PC-9 (cell line): Measurements from ENCODE around the gene XPO4. TPM values are rescaled to one million over a fixed set of nuclear protein-coding genes. Genes with fewer than 3 reads are reported as not detected.
"Not testable (repeated sequence)": the region's sequence is repeated elsewhere in the genome, so short reads cannot be mapped to it uniquely, and the experiment has no call there.

ENCODE experiments used
- BruUV-seq: library from RNA; stranded (reverse); fragments of 400-500 nt; replicated peaks from 2 replicates; lab custom pipeline; 2021; lab: Mats Ljungman, UMichigan
- CTCF ChIA-PET: fragments of 300-600 bp; sonication (Branson Sonifier 250); formaldehyde crosslinking; loops from one replicate; lab custom pipeline; 2022; ENCODE audit warnings: antibody characterized with exemption; lab: Charles Lee
- POLR2A ChIA-PET: fragments of 300-600 bp; sonication (Branson Sonifier 250); formaldehyde crosslinking; loops from one replicate; lab custom pipeline; 2022; ENCODE audit warnings: antibody characterized with exemption; ENCODE audit not compliant: unreplicated experiment; lab: Charles Lee
- DNase-seq, 2 experiments: peaks; one replicate each; pipeline versions ENCODE4 v3.0.0 to v3.0.0-alpha.2; 2015 to 2022; ENCODE audit warnings: mixed read lengths in 1 of 2
- H2AFZ ChIP-seq: fragments of 200-600 bp; sonication (generic); 2 replicates; pipeline ENCODE4 v1.8.1; 2017; ENCODE audit warnings: antibody characterized with exemption
- H3F3A ChIP-seq: fragments of 200-600 bp; sonication (generic); 2 replicates; pipeline ENCODE4 v1.8.1; 2017; ENCODE audit warnings: antibody characterized with exemption, mild to moderate bottlenecking, low read depth; ENCODE audit not compliant: insufficient read depth
- H3K27ac ChIP-seq: fragments of 200-600 bp; sonication (generic); 2 replicates; pipeline ENCODE4 v1.6.1; 2016; ENCODE audit warnings: mixed run types
- H3K27me3 ChIP-seq: fragments of 200-600 bp; sonication (generic); 2 replicates; pipeline ENCODE4 v1.6.1; 2016; ENCODE audit warnings: low read depth, mixed run types; ENCODE audit not compliant: insufficient read depth
- H3K36me3 ChIP-seq: fragments of 200-600 bp; sonication (generic); 2 replicates; pipeline ENCODE4 v1.6.1; 2016; ENCODE audit warnings: low read depth, mixed run types
- H3K4me1 ChIP-seq: fragments of 200-600 bp; sonication (generic); replicated peaks from 2 replicates; pipeline ENCODE4 v1.6.1; 2016; ENCODE audit warnings: mixed run types; ENCODE audit not compliant: insufficient read depth
- H3K4me2 ChIP-seq: fragments of 200-600 bp; sonication (generic); 2 replicates; pipeline ENCODE4 v1.6.1; 2017; ENCODE audit warnings: mixed run types
- H3K4me3 ChIP-seq: fragments of 200-600 bp; sonication (generic); 2 replicates; pipeline ENCODE4 v1.6.1; 2016; ENCODE audit warnings: mixed run types
- H3K79me2 ChIP-seq: fragments of 200-600 bp; sonication (generic); 2 replicates; pipeline ENCODE4 v1.6.1; 2017; ENCODE audit warnings: low read depth, mixed run types
- H3K9me2 ChIP-seq: fragments of 200-600 bp; sonication (generic); 2 replicates; pipeline ENCODE4 v1.8.1; 2017; ENCODE audit warnings: mild to moderate bottlenecking; ENCODE audit not compliant: insufficient read depth
- H3K9me3 ChIP-seq: fragments of 200-600 bp; sonication (generic); 2 replicates; pipeline ENCODE4 v1.8.1; 2016; ENCODE audit warnings: low read depth; ENCODE audit not compliant: insufficient read depth
- H4K20me1 ChIP-seq: fragments of 200-600 bp; sonication (generic); 2 replicates; pipeline ENCODE4 v1.8.1; 2017; ENCODE audit not compliant: insufficient read depth
- CTCF ChIP-seq: fragments of 200-600 bp; sonication (generic); conservative IDR thresholded peaks from 2 replicates; pipeline ENCODE4 v1.6.1; 2017; ENCODE audit warnings: mixed run types, antibody characterized with exemption, mild to moderate bottlenecking, moderate library complexity
- EZH2 ChIP-seq: fragments of 200-600 bp; sonication (generic); IDR thresholded peaks from 2 replicates; pipeline ENCODE4 v1.8.0; 2017; ENCODE audit warnings: antibody characterized with exemption, low read depth
- intact Hi-C: fragments of 100-400 bp; cut with micrococcal nuclease; formaldehyde crosslinking; loops from one replicate; pipeline ENCODE4 v1.10.0; 2022; ENCODE audit not compliant: unreplicated experiment
- total RNA-seq: library from RNA; stranded (reverse); gene quantifications from 2 replicates; pipeline ENCODE4 v1.2.3, GENCODE V29; 2021

XPO4 gene
- total RNA-seq, 1 experiment from 2014 or later = 11.1 TPM

- peaks cover 78% of the 10 kb centered on the region for H3K79me2 ChIP-seq
- H3K27me3 ChIP-seq = no peaks in the 10 kb centered on the region
- H3K27ac ChIP-seq = no peak overlapping the region
- H3K36me3 ChIP-seq = no peaks in the 10 kb centered on the region
- H4K20me1 ChIP-seq = peaks cover 32% of the 10 kb centered on the region
- no peak overlapping the region for H3K4me3 ChIP-seq
- no TSS peak for BruUV-seq
- ChIA-PET CTCF (no interaction called here), POLR2A (no interaction called here)
- no peaks in the 10 kb centered on the region for H3F3A ChIP-seq
- no peak overlapping the region for H3K4me2 ChIP-seq
- no peak overlapping the region for H2AFZ ChIP-seq
- H3K9me2 ChIP-seq = no peaks in the 10 kb centered on the region
- intact Hi-C loops = no loop called here
- no peaks in the 10 kb centered on the region for H3K4me1 ChIP-seq
- no peaks in the 10 kb centered on the region for H3K9me3 ChIP-seq
- DNase-seq = no peak
- TF ChIP-seq EZH2 = no peak
- no peak for TF ChIP-seq CTCF
Observed at GRCh38 chr13:20870829-20871228, 31.7 kb downstream of the XPO4 start.

DNA sequence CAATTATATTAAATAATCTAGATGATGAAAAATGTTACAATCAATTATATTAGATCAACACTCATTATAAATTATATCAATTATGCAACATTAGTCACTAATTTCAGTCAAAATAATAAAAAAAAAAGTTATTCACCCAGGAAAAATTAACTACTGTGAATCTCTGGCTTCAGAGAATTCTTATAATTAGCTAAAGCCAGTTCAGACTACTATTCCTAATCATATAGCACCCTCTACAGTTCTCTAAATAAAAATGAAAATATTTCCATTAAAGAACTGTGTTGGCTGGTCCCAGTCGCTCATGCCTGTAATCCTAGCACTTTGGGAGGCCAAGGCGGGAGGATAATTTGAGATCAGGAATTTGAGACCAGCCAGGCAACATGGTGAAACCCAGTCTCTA lies 33.0 kb downstream of the XPO4 start:
- Histone ChIP-seq H3K79me2 (peaks cover 65% of the 10 kb centered on the region), H2AFZ (no peak overlapping the region), H3F3A (no peaks in the 10 kb centered on the region; the same call in 1 of the 2 replicates), H4K20me1 (peaks cover 28% of the 10 kb centered on the region), H3K27ac (no peak overlapping the region), H3K4me1 (no peaks in the 10 kb centered on the region), H3K4me3 (no peak overlapping the region), H3K9me2 (no peaks in the 10 kb centered on the region), H3K27me3 (no peaks in the 10 kb centered on the region), H3K36me3 (no peaks in the 10 kb centered on the region), H3K9me3 (no peaks in the 10 kb centered on the region), H3K4me2 (no peak overlapping the region)
- POLR2A ChIA-PET = no interaction called here
- DNase-seq = no peak
- TF ChIP-seq EZH2 (no peak), CTCF (peak; percentile 41; the same call in 1 of the 2 replicates)
- BruUV-seq = no TSS peak
- intact Hi-C loops = no loop called here
- CTCF ChIA-PET = no interaction called here

GRCh38 chr13:20867408-20867807 lies 35.1 kb downstream of the XPO4 start:
- Histone ChIP-seq H3K79me2 (peaks cover 50% of the 10 kb centered on the region), H3K9me3 (no peaks in the 10 kb centered on the region; the same call in 1 of the 2 replicates), H3K4me3 (no peak overlapping the region), H3K4me2 (no peak overlapping the region), H2AFZ (no peak overlapping the region), H3K36me3 (no peaks in the 10 kb centered on the region), H3K27ac (no peak overlapping the region), H3K27me3 (no peaks in the 10 kb centered on the region), H3K4me1 (no peaks in the 10 kb centered on the region), H3F3A (peaks cover 4% of the 10 kb centered on the region; the same call in 1 of the 2 replicates), H3K9me2 (no peaks in the 10 kb centered on the region), H4K20me1 (peaks cover 20% of the 10 kb centered on the region)
- no TSS peak for BruUV-seq
- ChIA-PET POLR2A (no interaction called here), CTCF (no interaction called here)
- TF ChIP-seq CTCF (no peak), EZH2 (no peak)
- no peak for DNase-seq
- intact Hi-C loops = no loop called here

- CTCF ChIA-PET = not testable (repeated sequence)
- POLR2A ChIA-PET = interaction anchor here (0.6 kb wide), 1 partner anchor 12 kb away, joined by 8 read pairs; no protein-coding TSS in a partner anchor
Observed at GRCh38 chr13:20861666-20862065, 40.9 kb downstream of the XPO4 start.

More at GRCh38 chr13:20861666-20862065, 40.9 kb downstream of the XPO4 start:
- BruUV-seq, H3K36me3 ChIP-seq, H3F3A ChIP-seq, H2AFZ ChIP-seq, H3K9me2 ChIP-seq, H3K9me3 ChIP-seq, H3K27me3 ChIP-seq, H3K4me3 ChIP-seq, H3K4me2 ChIP-seq, H3K27ac ChIP-seq, intact Hi-C loops, DNase-seq, H3K4me1 ChIP-seq, H4K20me1 ChIP-seq: not testable (repeated sequence)
- peaks cover 14% of the 10 kb centered on the region; the same call in 1 of the 2 replicates for H3K79me2 ChIP-seq
